Hematopoietic multipotent progenitor cell treated with erythropoietin and hydrocortisone succinate and interleukin-3 and kit ligand, for 8 days (in vitro differentiated cells): ENCODE results near the gene RNF113B.

ENCODE experiments used
- DNase-seq: peaks from one replicate; pipeline ENCODE4 v3.0.0-alpha.2; 2015

Gene RNF113B

DNA sequence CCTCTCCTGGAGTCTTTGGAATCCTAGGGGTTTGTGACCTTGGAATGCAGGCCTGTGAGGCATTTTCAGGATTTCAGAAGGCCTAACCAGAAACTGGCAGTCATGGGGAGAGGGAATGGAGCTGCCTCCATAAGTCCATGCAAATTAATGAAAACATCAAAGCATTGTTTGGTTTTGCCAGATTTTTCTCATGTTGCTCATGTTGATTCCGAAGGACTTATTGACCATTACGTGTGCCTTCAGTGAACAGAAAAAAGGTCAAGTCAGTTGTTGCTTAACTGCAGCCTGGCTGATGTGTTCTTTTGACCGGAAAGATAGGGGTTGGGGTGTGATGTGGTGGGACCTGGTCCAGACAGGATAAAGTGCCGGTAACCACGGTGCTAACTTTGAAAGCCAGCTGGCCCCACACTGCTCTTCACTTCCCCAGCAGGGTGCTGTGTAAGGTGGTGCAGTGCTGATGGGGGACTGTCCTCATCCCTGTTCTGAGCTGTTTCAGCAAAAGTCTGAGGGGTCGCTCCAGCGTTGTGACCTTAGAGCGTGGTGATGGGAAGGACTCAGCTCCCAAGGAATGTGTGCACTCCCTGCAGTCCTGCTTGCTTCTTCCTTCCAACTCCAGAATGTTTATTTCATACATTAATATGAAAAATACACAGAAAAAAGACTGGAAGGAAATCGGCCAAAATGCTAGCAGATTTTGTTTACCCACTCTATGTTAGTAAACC is 3.5 kb downstream of the RNF113B start:
- no peak for DNase-seq

DNA sequence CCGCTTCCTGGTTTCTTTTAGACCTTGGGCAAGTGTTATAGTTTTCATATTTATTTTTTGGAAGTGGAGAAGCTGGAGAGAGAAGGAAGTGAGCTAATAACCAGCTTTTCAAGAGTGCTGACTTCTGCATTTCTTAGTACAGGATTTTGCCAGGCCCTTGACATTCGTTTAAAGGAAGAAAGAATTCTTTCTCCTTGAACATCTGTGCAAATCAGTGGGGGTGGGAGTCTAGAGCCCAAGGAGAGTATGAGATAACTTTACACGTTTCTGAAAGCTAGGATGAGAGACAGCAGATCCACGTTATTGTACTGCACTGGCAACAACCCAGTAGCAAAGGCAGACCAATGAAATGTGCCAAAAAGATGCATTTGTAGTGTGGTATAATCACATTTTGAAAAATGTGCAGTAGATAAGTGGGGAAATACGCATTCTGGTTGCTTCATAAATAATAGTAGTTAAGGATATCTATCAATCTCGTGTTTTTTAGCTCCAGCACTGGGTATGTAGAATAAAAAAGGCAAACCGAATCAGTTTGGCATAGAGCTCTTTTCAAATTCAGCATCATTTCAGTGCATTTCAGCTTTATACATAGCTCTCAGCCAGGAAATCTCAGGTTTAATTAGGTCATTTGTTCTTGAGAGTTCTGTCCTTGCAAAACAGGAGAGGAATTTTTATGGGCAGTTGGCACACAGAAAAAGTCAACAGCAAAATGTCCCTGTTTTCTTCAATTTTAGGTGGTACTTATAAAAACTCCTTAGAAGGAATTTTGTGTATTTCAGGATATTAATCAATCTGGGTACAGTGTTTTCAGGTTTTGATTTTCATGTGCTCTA is 4.3 kb downstream of the RNF113B start:
- no peak for DNase-seq

- DNase-seq, result no peak
Measured at GRCh38 chr13:98171900-98172589, 5.0 kb downstream of the RNF113B start.

DNA sequence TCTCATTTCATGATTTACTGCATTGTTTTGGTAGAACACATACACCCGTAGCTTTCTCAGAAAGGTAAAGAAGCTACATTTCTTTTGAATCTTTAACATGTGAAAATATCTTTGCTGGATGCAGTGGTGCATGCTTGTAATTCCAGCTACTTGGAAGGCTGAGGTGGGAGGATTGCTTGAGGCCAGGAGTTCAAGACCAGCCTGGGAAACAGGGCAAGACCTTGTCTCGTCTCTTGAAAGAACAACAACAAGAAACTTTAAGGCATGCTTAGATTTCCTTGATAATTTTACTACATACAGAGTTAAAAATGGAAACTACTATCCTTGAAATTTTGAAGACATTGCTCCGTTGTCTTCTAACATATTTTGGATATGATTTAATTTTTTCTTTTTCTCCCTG is 7.7 kb downstream of the RNF113B start:
- no peak for DNase-seq

- DNase-seq, result no peak
Measured at GRCh38 chr13:98162935-98163334, 14.1 kb downstream of the RNF113B start.

- DNase-seq, result no peak
Measured at GRCh38 chr13:98158172-98158899, 18.7 kb downstream of the RNF113B start.

DNA sequence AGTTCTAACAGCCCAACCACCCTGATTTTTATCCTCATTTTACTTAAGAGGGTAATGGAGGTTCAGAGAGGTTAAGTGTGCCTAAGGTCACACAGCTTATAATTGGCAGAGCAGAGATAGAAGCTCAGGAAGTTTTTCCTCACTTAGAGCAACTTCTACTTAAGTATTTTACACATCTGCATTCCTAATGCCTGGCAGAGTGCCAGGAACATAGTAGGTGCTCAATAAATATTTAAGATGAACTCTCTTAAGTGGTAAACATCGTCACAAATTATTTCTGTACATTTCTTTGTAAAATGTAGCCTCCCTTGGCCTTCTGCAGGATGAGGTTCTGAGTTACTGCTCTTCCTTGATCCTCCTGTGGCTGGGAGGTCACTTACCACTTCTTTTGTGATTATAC is 19.5 kb downstream of the RNF113B start:
- DNase-seq, result no peak

DNA sequence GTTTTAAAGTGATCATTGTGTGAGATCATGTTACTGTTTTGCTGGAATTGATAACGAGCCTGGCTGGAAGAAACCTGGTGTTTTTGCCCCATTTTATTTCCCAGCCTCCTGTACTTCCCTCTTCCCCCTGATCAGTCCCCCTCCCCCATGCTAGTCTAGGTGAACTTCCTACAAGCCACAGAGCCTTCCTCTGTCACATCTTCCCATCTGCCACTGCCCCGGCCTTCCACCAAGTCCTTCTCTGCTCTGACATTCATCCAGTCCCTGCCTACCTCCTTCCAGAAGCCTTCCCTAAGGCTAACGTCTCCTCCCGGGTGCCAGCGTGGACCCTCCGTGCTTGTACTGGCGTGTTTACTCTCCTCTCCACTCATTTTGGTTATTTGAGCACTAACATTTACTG is 19.9 kb downstream of the RNF113B start:
- DNase-seq, result no peak

DNA sequence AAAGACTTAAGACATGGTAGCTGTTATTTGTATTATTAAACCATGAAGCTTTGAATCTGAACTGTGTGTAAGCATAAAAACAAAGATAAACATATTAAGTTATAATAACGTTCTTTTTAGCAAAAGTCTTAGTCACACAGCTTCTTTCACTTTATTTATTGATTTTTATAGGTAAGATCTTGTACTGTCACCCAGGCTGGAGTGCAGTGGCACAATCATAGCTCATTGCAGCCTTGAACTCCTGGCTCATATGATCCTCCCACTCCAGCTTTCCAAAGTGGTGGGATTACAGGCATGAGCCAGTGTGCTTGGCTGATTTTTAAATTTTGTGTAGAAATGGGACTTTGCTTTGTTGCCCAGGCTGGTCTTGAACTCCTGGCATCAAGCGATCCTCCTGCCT is 20.8 kb downstream of the RNF113B start:
- DNase-seq, result no peak

GRCh38 chr13:98155475-98156109 is 21.5 kb downstream of the RNF113B start:
- DNase-seq, result no peak

GRCh38 chr13:98150832-98151479 is 26.1 kb downstream of the RNF113B start:
- no peak for DNase-seq

DNA sequence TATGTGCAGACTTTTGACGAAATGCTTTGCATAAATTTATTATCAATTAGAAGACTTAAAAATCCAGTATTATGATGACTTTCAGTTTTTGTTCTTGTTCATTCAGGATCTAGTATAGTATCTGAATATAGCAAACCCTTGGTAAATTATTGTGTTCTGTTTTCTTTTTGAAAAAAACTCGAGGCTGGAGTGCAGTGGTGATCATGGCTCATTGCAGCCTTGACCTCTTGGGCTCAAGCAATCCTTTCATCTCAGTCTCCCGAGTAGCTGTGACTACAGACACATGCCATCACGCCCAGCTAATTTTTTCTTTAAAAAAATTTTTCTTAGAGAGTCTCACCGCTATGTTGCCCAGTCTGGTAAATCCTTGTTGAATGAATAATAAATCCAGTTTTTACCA is 29.5 kb downstream of the RNF113B start:
- no peak for DNase-seq

DNA sequence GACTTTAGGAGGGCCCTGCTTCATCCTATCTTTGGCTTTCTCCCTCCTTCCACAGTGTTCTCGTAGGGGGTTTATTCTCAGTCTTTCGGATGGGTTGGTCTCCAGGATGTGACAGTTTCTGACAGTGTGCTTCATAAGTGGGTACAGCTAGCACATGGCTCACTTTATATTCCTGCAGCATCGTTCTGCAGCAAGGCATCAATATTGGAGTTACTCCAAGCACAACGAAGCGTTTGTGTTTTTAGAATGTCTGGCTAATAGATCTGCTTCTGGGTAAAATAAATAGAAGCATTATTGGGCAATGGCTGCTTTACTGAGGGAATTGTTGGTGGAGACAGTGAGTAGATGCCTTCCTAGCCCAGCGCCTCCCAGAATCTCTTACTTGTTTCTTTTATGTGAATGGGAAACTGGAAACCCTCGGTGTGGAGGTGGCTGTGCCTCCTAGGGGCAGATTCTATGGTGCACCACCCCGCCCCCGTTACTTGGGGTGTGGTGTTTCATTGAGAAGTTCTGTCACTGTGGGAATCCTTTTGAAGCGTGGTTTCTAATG is 32.2 kb downstream of the RNF113B start:
- DNase-seq, result no peak

DNA sequence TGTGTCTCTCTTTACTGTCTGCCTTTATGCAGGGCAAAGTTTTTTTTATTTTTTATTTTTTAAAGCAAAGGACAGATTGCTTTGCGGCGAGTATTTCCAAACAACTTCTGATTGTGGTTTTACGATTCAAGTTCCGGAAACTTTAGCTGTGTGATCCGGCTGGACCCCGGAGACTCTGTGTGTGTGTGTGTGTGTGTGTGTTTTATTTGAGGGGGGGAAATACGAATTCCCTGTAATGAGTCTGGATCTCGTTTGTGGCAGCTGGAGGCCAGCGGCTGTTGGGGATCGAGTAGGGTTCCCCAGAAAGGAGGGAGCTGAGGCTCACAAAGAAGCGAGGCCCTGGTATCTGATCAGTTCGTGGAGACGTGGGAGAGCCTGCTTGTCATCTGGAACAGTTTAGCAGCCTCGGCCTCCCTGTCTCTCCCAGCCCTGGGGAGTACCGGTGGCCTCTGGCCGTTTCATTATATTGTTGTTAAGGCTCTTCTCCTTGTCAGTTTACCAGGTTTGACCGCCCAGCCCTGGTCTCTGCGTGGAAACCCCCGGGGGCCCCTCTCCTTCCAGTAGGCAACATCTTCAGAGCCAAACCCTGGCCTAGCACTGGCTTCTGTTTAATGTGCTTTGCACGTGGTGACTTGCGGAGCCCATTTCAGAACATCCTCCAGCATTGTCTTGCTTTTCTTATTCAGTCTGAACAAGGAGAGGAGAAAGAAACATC is 32.9 kb downstream of the RNF113B start:
- no peak for DNase-seq

DNA sequence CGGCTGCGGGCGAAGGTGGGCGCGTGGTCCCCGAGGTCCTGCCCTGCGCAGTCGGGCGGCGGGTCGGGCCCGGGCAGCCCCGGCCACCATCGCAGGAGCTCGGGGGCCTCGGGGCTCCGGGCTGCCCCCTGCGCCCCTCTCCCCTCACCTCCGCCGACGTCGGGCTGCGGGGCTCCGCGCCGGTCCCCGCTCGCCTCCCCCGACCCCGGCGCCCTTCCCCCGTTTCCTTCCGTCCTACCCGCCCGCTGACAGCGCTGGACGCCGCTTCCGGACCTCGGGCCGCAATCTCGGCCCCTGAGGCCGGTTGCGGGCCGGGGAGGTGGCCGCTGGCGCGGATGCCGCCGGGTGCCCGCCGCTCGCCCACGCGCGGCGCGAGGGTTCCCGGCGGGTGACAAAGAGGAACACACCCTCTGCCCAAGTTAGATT is 33.5 kb downstream of the RNF113B start:
- DNase-seq, result no peak

GRCh38 chr13:98143157-98143553 is 33.9 kb downstream of the RNF113B start:
- DNase-seq, result no peak

- peak; percentile 8 for DNase-seq
Measured at GRCh38 chr13:98142380-98143156, 34.5 kb downstream of the RNF113B start, which contains the start of gene FARP1. Gene FARP1, plus strand, starts transcription at chr13:98143094. Its CDS starts 70,149 bp downstream, at chr13:98213243.

- DNase-seq, result no peak
Measured at GRCh38 chr13:98141509-98142379, 35.3 kb downstream of the RNF113B start.

DNA sequence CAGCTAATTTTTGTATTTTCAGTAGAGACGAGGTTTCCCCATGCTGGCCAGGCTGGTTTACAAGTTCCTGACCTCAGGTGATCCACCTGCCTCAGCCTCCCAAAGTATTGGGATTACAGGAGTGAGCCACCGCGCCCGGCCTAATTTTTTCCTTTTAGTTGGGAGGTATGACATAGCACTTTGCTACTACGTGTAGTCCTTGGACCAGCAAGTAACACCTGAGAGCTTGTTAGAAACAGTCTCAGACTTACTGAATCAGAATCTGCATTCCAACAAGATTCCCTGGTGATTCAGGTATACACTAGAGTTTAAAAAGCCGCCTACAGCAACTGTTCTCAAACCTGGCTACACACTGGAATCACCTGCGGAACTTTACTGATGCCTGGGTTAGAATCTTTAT is 36.0 kb downstream of the RNF113B start:
- DNase-seq, result no peak
